GM21381 (cell line): Measurements from ENCODE around the gene EYA2.

Experiments used
- ATAC-seq: cut with Tn5 transposase; IDR thresholded peaks from one replicate; pipeline ENCODE4 v1.9.1; 2021; ENCODE audit warnings: mild to moderate bottlenecking, moderate library complexity; ENCODE audit not compliant: unreplicated experiment

The EYA2 gene

DNA sequence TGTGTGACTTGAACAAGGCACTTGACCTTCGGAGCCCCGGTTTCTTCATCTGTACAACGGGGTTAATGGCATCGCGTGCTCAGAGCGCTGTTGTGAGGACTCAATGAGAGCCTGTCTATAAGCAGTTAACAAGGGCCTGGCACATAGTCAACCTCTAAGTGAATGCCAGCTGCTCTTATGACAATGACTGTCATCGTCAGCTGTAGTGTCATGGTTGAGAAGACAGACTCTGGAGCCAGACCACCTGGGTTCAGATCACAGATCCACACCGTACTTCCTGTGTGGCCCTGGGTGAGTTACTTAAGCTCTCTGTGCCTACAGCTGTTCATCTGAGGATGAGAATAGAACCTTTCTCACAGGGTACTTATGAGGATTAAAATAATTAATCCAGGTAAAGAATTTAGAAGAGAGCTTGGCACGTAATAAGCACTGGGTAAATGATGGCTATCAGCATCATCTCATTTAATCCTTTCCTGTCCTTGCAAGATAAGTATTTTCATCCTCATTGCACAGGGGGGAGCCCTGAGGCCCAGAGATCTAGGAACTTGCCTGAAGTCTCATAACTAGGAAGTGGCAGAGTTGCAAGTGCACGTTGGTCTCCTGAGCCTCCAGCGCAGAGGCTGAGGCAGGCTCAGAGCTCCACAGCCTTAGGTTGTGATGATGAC lies 105.3 kb downstream of the EYA2 start:
- ATAC-seq = no peak

- no peak for ATAC-seq
Measured at GRCh38 chr20:47003223-47003622, 108.6 kb downstream of the EYA2 start.

DNA sequence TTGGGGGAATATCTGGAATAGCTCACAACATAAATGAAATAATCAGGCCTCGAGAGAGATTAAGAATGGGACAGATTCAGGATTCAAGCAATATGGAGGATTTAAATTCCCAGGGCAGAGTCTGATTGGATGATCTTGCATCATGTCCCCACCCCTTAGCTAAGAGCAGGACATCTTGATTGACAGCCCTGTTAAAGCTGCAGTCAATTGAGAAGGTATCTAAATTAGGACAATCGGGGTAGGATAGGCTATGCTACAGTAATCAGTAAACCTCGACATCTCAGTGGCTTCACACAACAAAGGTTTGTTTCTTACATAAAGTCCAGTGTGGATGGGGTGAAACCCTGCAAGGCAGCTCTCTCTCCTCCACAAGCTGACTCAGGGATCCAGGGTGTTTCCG lies 109.5 kb downstream of the EYA2 start:
- no peak for ATAC-seq

GRCh38 chr20:47007826-47008655 lies 113.4 kb downstream of the EYA2 start:
- no peak for ATAC-seq

- ATAC-seq = no peak
Measured at GRCh38 chr20:47008842-47009518, 114.3 kb downstream of the EYA2 start.

DNA sequence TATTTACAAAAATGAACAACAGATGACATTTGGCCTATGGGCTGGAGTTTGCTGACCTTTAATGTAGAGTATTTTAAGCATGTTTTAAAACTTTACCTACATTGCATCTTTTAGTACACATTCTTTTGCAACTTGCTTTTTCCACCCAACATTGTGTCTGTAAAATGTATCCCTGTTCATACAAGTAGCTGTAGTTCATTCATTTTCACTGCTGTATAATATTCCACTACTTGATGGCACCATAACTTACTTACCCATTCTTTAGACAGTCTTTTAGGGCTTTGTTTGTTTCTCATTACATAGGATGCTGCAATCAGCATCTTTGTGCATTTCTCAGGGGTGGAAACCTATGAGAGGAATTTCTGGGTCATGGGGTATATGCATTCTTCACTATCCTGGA lies 115.1 kb downstream of the EYA2 start:
- ATAC-seq = no peak

GRCh38 chr20:47011984-47012383 lies 117.3 kb downstream of the EYA2 start:
- no peak for ATAC-seq

GRCh38 chr20:47013606-47014005 lies 119.0 kb downstream of the EYA2 start:
- ATAC-seq = no peak

DNA sequence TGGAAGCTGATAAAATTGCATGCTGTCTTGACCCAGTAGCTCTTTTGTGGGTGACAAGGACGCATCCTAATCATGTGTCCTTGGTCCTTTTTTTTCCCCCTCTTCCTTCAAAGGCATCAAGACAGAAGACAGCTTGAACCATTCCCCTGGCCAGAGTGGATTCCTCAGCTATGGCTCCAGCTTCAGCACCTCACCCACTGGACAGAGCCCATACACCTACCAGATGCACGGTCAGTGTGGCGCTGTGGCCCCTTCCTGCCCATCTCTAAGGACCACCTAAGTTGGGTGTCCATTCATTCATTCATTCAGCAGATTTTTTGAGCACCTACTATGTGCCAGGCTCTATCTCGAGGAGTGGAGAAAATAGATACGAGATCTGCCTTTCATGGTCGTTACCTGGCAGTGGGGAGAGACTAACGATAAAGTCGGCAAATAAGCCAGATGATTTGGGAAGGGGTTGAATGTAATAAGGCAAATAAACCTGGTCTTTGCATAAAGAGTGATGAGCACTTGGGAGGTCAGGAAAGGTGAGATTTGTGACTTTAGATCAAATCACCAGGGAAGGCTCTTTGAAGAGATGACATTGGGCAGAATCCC lies 121.5 kb downstream of the EYA2 start:
- ATAC-seq = no peak

GRCh38 chr20:47018381-47018780 lies 123.7 kb downstream of the EYA2 start:
- no peak for ATAC-seq

- no peak for ATAC-seq
Measured at GRCh38 chr20:47019121-47019824, 124.6 kb downstream of the EYA2 start.

DNA sequence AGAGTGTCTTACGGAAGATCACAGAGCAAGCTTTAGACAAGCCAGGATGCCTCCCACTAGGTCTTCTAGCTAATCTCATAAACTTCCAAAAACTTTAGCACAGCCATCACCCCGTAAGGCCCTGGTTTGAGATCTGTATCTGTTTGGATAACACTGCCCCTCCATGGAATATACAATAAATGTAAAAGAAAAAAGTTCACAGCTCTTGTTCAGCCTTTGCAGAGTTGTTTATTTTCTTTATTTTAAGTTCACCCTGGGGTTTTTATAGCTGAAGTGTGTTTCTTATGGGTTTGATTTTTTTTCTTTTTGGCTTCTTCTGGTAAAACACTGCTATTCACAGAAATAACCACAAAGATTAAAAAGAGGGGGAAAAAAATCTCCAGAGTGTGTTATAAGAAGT lies 125.6 kb downstream of the EYA2 start:
- ATAC-seq = no peak

DNA sequence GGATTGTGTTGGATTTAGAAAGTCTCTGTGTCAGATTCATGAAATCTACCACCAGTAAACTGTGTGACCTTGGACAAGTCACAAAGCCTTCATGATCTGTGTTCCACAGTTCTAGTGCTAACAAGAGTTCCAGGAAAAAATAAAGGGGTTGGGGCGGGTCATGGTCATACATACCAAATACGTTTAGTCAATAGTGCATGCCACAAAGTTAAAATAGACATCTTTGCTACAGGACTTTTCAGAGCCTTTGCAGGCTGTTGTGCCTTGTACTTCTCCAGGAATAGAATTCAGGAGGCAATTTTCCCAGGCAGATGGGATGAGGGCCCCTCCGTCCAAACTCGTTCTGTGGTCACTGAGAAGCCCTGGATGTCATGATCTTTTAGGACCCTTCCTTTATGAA lies 127.2 kb downstream of the EYA2 start:
- no peak for ATAC-seq

DNA sequence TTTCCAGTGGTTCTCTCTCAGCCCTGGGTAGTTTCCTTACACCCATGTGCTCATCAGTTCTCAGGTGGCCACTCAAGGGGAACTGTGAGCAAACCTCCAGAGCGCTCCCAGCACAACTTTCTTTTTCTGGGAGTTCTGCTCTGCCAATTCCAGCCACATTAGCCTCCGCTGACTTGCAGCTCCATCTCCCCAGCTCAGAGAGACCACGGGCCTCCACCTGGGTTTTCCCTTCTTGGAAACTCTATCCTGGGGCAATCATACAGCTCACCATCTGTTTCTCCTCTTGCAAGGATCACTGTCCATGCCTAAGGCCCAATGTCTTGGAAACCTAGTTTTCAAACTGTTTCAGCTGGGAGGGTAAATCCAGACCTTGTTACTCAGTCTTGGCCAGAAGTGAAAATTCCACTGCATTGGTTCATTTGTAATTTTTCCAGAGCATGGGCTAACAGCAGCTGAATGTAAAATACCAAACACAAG lies 129.9 kb downstream of the EYA2 start:
- ATAC-seq = no peak

DNA sequence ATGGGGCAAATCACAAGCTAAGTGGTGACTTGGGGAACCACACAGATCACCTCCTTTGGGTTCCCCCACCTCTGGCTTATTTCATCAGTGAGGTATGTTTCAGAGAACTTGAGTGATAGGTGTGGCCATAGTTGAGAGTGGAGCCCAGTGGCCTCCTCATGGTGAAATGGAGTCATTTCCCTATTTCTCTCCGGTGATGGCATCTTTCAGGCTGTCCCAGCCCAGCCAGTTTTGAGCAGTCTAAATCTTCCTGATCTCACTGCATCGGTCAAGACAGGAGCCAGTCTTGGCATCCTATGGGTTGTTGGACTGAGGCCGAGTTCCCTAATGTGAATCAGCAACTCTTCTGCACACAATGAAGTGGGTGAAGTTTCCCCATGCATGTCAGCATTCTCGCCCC lies 132.4 kb downstream of the EYA2 start:
- ATAC-seq = no peak

DNA sequence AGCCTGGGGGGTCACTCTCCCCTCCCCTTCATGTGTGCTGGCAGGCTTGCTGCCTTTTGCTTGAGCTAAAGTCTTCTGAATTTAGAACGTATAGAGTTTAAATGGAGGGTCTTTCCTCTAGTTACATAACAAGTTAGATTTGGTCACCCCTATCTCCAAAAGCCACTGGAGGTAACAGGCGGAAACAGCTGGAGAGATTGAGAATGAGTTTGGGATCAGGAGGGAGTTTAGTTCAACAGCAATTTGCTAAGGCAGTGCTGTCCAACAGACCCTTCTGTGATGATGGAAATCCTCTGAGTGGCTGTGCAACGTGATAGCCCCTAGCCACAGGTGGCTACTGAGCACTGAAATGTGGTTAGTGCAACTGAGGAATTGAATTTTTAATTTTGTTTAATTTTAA lies 132.8 kb downstream of the EYA2 start:
- no peak for ATAC-seq

- ATAC-seq = no peak
Measured at GRCh38 chr20:47028487-47028886, 133.8 kb downstream of the EYA2 start.

DNA sequence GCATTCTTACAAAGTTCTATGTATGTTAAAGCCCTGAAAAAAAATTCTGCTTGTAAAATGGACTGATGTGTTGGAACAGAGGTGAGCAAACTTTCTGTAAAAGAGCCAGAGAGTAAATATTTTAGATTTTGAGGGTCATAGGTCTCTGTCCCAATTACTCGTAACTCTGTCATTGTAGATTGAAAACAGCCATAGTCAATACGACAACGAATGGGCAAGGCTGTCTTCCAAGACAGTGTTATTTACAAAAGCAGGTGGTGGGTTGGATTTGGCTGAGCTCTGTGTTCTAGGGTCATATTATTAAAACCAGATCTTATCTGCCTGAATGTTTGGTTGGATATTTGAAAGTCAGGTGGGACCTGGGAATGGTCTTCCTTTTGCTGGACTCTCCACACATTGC lies 135.2 kb downstream of the EYA2 start:
- ATAC-seq = no peak

DNA sequence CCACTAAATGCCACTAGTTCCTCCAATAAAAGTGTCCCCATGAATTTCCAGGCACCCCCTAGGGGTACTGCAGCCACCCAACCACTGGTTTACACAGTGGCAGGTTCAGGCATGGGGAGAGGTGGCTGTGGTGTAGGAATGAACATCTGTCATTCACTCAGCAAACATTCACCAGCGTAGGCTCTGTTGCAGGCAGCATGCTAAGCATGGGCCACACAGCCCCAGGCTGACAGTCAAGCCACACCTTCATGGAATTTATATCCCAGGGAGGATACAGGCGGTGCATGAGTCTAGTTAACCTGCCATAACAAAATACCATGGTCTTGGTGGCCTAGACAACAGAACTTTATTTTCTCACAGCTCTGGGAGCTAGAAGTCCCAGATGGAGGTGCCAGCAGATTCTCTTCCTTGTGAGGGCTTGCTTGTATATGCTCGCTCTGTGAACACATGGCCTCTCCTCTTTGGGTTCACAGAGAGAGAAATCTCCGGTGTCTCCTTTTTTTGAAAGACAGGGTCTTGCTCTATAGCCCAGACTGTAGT lies 135.7 kb downstream of the EYA2 start:
- ATAC-seq = no peak

- no peak for ATAC-seq
Measured at GRCh38 chr20:47031004-47031403, 136.4 kb downstream of the EYA2 start.

DNA sequence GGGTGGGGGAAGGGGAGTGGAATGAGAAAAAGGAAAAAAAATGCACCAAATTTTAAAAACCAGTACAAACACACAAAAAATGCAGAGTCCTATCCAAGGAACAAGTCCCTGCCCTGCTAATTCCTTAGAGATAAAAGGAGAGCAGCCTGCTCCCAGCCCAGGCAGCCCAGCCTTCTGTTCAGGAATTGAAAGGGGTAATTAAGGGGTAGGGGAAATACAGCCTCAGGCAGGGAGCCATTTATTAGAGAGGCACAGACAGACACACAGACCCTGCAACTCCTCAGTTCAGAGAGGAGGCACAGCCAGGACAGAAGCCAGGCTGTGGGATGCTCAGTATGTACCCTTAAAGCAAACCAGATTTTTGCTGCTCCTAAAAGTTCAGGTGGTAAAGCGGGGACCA lies 137.2 kb downstream of the EYA2 start:
- no peak for ATAC-seq
